Putamen (tissue), 1 donor: ENCODE data around the gene CLPTM1L.
"Not testable (repeated sequence)": the region's sequence is repeated elsewhere in the genome, so short reads cannot be mapped to it uniquely, and the experiment has no call there.

Experiments used
- DNase-seq: peaks from one replicate; pipeline ENCODE4 v3.0.0-alpha.2; 2016; ENCODE audit warnings: low spot score

CLPTM1L gene

GRCh38 chr5:1380910-1381309 lies 36.0 kb upstream of the CLPTM1L start:
- peak; percentile 57 for DNase-seq

GRCh38 chr5:1380011-1380817 lies 35.3 kb upstream of the CLPTM1L start:
- DNase-seq: no peak

- DNase-seq: peak; percentile 47
Observed at GRCh38 chr5:1378866-1379659, 34.2 kb upstream of the CLPTM1L start.

- no peak for DNase-seq
Observed at GRCh38 chr5:1378096-1378495, 33.2 kb upstream of the CLPTM1L start.

- DNase-seq: no peak
Observed at GRCh38 chr5:1376981-1377380, 32.1 kb upstream of the CLPTM1L start.

- DNase-seq: no peak
Observed at GRCh38 chr5:1375871-1376810, 31.2 kb upstream of the CLPTM1L start.

GRCh38 chr5:1374679-1375055 lies 29.8 kb upstream of the CLPTM1L start:
- DNase-seq: no peak

GRCh38 chr5:1374030-1374678 lies 29.3 kb upstream of the CLPTM1L start:
- DNase-seq: no peak

- not testable (repeated sequence) for DNase-seq
Observed at GRCh38 chr5:1371972-1372342, 27.1 kb upstream of the CLPTM1L start.

GRCh38 chr5:1371218-1371971 lies 26.5 kb upstream of the CLPTM1L start:
- no peak for DNase-seq

- no peak for DNase-seq
Observed at GRCh38 chr5:1370006-1370405, 25.1 kb upstream of the CLPTM1L start.

- no peak for DNase-seq
Observed at GRCh38 chr5:1368756-1369155, 23.9 kb upstream of the CLPTM1L start.

- no peak for DNase-seq
Observed at GRCh38 chr5:1368236-1368635, 23.3 kb upstream of the CLPTM1L start.

GRCh38 chr5:1367149-1367548 lies 22.2 kb upstream of the CLPTM1L start:
- DNase-seq: no peak

- no peak for DNase-seq
Observed at GRCh38 chr5:1366514-1366913, 21.6 kb upstream of the CLPTM1L start.

- no peak for DNase-seq
Observed at GRCh38 chr5:1364211-1364610, 19.3 kb upstream of the CLPTM1L start.

- no peak for DNase-seq
Observed at GRCh38 chr5:1363581-1363980, 18.7 kb upstream of the CLPTM1L start.

GRCh38 chr5:1363160-1363559 lies 18.3 kb upstream of the CLPTM1L start:
- DNase-seq: no peak

GRCh38 chr5:1362242-1363015 lies 17.5 kb upstream of the CLPTM1L start:
- DNase-seq: no peak

GRCh38 chr5:1360861-1361260 lies 16.0 kb upstream of the CLPTM1L start:
- no peak for DNase-seq
